Fibroblast of lung (primary cell): ENCODE data around the gene PTCRA.

Source experiments
- CTCF ChIP-seq, 2 donors: IDR thresholded peaks in 1 of 2; conservative IDR thresholded peaks in 1 of 2; 1 replicate in 1 of 2; 2 replicates in 1 of 2; pipeline ENCODE4 v1.5.1; 2011 to 2012; ENCODE audit warnings: low read length in 2 of 2, control low read depth in 1 of 2, inconsistent platforms in 1 of 2, low read depth in 1 of 2, mild to moderate bottlenecking in 1 of 2
- EZH2 ChIP-seq: IDR thresholded peaks from 2 replicates; pipeline ENCODE4 v1.5.1; 2012; ENCODE audit warnings: low read length, control low read depth, mild to moderate bottlenecking; ENCODE audit errors: missing control alignments

GRCh38 chr6:42929821-42930360 is 14.0 kb downstream of the PTCRA start:
- TF ChIP-seq CTCF (conservative IDR thresholded peaks at IDR 0.05 in 1 of 2, IDR thresholded peaks at IDR 0.05 in 1 of 2; ENCODE audit: low read depth in 1 of 2, low read length in 2 of 2) (no peak), EZH2 (no peak)
